ENCODE measurements around the gene CFLAR.
"Not testable (repeated sequence)": the region's sequence is repeated elsewhere in the genome, so short reads cannot be mapped to it uniquely, and the experiment has no call there.

DNA sequence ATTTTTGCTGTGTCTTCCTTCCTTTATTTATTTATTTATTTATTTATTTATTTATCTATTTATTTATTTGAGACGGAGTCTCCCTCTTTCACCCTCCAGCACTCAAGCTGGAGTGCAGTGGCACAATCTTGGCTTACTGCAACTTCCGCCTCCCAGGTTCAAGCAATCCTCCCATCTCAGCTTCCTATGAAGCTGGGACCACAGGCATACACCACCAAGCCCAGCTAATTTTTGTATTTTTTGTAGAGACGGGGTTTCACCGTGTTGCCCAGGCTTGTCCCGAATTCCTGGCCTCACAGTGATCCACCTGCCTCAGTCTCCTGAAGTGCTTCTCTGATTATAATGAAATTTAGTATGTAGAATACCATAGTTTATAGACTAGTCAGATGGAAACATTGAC lies 67.9 kb downstream of the CFLAR start:
- TF ChIP-seq SSRP1 (CRISPR knock-in tag; IDR thresholded peaks at IDR 0.05); POLR2A (IDR thresholded peaks at IDR 0.05; ENCODE audit: insufficient read depth in 1 of 2, low read depth in 2 of 2, low read length in 2 of 2); ZNF121 (CRISPR knock-in tag; IDR thresholded peaks at IDR 0.05): not testable (repeated sequence)
